ENCODE data around the gene ADARB1.

DNA sequence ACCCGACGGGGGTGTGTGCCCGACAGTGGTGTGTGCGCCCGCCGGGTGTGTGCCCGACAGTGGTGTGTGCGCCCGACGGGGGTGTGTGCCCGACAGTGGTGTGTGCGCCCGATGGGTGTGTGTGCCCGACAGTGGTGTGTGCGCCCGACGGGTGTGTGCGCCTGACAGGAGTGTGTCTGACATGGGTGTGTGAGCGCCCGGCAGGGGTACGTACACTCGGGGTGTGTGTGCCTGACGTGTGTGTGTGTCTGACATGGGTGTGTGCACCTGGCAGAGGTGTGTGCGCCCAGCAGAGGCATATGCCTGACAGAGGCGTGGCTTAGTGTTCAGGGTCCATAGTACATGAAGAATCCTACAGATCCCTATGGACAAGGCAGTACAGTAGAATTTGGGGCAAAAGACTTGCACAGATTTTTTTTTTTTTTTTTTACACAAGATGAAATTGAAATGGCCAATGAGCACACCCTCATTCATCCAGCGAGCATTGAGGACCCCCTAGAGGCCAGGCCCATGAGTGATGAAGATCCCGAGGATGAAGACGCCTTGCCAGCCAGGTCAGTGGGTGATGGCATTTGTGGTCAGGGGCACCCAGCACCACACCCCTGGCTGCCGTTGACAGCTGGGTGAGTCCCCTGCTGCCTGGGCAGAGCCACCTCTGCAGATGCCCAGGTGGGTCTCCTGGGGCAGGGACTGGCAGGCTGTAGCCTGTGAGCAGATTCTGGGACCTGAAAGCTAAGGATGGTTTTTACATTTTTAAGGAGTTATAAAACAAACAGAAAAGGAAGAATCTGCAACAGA lies 60.1 kb downstream of the ADARB1 start:
- TF ChIP-seq, protein P1, sequence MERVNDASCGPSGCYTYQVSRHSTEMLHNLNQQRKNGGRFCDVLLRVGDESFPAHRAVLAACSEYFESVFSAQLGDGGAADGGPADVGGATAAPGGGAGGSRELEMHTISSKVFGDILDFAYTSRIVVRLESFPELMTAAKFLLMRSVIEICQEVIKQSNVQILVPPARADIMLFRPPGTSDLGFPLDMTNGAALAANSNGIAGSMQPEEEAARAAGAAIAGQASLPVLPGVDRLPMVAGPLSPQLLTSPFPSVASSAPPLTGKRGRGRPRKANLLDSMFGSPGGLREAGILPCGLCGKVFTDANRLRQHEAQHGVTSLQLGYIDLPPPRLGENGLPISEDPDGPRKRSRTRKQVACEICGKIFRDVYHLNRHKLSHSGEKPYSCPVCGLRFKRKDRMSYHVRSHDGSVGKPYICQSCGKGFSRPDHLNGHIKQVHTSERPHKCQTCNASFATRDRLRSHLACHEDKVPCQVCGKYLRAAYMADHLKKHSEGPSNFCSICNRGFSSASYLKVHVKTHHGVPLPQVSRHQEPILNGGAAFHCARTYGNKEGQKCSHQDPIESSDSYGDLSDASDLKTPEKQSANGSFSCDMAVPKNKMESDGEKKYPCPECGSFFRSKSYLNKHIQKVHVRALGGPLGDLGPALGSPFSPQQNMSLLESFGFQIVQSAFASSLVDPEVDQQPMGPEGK (CRISPR knock-in tag; IDR thresholded peaks at IDR 0.05; ENCODE audit: borderline replicate concordance): no peak
- TF ChIP-seq OSR1 (CRISPR knock-in tag; IDR thresholded peaks at IDR 0.05): no peak
